GM19395 (cell line): ENCODE data around the gene EPHX1.
"Not testable (repeated sequence)": the region's sequence is repeated elsewhere in the genome, so short reads cannot be mapped to it uniquely, and the experiment has no call there.

Source experiments
- ATAC-seq: cut with Tn5 transposase; IDR thresholded peaks from one replicate; pipeline ENCODE4 v1.9.1; 2021; ENCODE audit warnings: mild to moderate bottlenecking, moderate library complexity; ENCODE audit not compliant: unreplicated experiment

EPHX1 gene

GRCh38 chr1:225815526-225816178 lies 5.7 kb downstream of the EPHX1 start:
- ATAC-seq: no peak

- ATAC-seq: no peak
Measured at GRCh38 chr1:225816643-225817538, 7.0 kb downstream of the EPHX1 start.

GRCh38 chr1:225817611-225818061 lies 7.7 kb downstream of the EPHX1 start:
- no peak for ATAC-seq

- no peak for ATAC-seq
Measured at GRCh38 chr1:225818229-225818628, 8.3 kb downstream of the EPHX1 start.

- no peak for ATAC-seq
Measured at GRCh38 chr1:225819346-225820192, 9.6 kb downstream of the EPHX1 start.

GRCh38 chr1:225820522-225821120 lies 10.7 kb downstream of the EPHX1 start:
- no peak for ATAC-seq

- no peak for ATAC-seq
Measured at GRCh38 chr1:225822655-225823403, 12.9 kb downstream of the EPHX1 start.

- ATAC-seq: no peak
Measured at GRCh38 chr1:225823811-225824261, 13.9 kb downstream of the EPHX1 start.

GRCh38 chr1:225824533-225824941 lies 14.6 kb downstream of the EPHX1 start:
- no peak for ATAC-seq

GRCh38 chr1:225825078-225825477 lies 15.2 kb downstream of the EPHX1 start:
- ATAC-seq: no peak

GRCh38 chr1:225825607-225826007 lies 15.7 kb downstream of the EPHX1 start:
- no peak for ATAC-seq

- ATAC-seq: no peak
Measured at GRCh38 chr1:225827076-225827475, 17.2 kb downstream of the EPHX1 start.

- no peak for ATAC-seq
Measured at GRCh38 chr1:225828706-225829345, 18.9 kb downstream of the EPHX1 start.

GRCh38 chr1:225830841-225831240 lies 20.9 kb downstream of the EPHX1 start:
- ATAC-seq: no peak

- no peak for ATAC-seq
Measured at GRCh38 chr1:225834417-225835329, 24.7 kb downstream of the EPHX1 start.

- ATAC-seq: no peak
Measured at GRCh38 chr1:225835856-225836255, 25.9 kb downstream of the EPHX1 start.

- not testable (repeated sequence) for ATAC-seq
Measured at GRCh38 chr1:225836296-225836695, 26.4 kb downstream of the EPHX1 start.

- no peak for ATAC-seq
Measured at GRCh38 chr1:225838793-225839192, 28.9 kb downstream of the EPHX1 start.
